NCI-H146 treated with DMSO at 0.1 percent for 48 hours (cell line): ENCODE measurements around the gene CARMIL1.

Experiments
- DNase-seq: peaks from one replicate; lab custom pipeline; 2025; ENCODE audit not compliant: unreplicated experiment; lab: John Stamatoyannopoulos, UW

The CARMIL1 gene

GRCh38 chr6:25465941-25466340 is 186.8 kb downstream of the CARMIL1 start:
- no peak for DNase-seq

- DNase-seq = no peak
Measured at GRCh38 chr6:25468881-25469280, 189.7 kb downstream of the CARMIL1 start.

GRCh38 chr6:25469797-25470388 is 190.7 kb downstream of the CARMIL1 start:
- DNase-seq = no peak

DNA sequence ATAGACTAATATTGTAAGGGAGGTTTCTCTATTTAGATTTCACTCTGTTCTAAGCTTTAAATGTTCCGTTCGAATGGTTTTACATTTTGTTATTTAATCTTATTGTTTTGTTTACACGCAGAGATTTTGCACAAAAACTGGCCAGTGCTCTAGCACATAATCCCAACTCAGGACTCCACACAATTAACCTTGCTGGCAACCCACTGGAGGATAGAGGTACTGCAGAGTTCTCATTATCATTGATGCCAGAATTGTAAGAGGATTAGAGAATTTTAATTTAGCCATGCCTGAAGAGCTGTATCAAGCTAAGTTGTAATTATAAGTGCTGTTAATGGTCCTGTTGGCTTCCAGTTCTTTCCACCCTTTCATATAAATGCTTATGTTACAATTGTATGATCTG is 193.1 kb downstream of the CARMIL1 start:
- no peak for DNase-seq

DNA sequence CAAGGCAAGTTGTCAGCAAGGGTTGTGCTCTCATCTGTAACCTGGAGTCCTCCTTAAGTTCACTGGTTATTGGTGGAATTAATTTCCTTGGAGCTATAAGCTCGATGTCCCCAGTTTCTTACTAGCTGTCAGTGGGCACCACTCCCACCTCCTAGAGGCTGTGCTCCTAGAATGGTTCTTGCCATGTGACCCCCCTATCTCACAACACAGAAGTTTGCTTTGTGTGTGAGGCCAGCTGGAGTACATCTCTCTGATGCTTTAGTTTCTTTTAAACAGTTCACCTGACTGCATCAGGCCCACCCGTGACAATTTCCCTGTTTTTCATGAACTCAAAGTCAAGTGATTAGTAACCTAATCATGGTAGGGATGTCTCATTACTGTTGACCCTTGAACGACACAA is 193.7 kb downstream of the CARMIL1 start:
- no peak for DNase-seq

DNA sequence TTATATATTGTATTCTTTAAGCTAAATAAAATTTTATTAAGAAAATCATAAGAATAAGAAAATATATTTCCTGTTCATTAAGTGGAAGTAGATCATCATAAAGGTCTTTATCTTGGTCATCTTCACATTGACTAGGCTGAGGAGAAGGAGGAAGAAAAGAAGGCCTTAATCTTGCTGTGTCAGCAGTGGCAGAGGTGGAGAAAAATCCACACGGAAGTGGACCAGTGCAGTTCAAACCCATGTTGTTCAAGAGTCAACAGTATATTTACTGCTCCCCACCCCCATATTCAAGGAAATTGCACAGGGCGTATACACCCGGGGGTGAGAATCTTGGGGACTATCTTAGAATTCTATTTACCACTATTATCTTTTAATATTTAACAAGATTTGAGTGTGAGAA is 194.3 kb downstream of the CARMIL1 start:
- no peak for DNase-seq

DNA sequence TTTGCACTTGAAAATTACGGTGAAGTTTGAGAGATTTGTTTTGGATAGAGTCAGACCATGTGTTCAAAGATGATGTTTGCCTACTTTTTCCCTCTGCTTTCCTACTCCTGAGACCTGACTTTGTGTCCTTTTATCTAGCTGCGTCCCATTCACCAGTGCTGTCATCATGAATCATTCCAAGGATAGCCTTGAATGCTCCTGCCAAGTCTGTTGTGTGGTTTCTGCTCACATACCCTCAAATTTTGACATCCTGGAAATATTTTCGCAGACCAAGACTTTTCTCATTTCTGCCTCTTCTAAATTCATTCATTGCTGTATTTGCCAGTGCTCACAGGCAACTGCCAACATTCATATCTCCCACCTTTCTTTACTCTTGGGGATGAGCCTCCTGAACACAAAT is 197.0 kb downstream of the CARMIL1 start:
- no peak for DNase-seq

DNA sequence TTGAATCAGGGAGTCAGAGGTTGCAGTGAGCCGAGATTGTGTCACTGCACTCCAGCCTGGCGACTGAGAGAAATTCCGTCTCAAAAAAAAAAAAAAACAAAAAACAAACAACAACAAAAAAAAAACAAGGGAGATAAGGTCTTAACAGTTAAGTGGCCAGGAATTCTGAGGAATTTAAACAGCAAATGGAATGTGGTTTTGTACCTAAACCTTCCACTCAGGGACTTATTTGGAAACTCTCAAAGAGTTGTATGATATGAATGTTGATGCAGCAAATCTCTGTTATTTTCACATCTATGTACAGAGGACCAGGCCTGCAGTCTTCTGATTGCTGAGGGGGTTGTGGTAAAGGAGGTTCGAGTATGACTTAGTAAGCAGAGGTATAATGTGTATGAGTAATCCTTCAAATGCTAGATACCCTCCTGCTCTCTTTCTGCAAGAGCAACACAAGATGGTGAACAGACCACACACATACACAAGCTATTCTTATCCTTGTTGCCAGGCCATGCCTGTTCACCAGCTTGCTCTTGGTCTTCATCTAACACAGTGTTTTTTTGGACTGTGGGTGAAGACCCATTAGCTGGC is 197.9 kb downstream of the CARMIL1 start:
- no peak for DNase-seq

DNA sequence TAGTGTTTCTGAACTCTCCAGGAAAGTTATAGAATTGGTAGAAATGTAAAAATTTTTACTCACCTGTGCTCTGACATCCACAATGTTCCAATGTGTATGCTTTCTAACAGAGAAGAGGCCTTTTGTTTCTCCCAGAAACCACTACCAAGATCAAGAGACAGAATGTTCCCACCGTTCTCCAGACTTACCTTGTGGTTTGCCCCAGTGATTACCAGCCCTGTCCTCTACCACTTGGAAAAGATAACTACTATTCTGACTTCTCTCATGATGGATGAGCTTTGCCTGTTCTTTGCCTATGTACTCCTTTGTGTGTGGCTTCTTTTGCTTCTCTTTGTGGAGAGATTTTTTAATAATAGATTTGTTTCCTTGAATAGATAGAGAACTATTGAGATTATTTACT is 199.8 kb downstream of the CARMIL1 start:
- DNase-seq = no peak

DNA sequence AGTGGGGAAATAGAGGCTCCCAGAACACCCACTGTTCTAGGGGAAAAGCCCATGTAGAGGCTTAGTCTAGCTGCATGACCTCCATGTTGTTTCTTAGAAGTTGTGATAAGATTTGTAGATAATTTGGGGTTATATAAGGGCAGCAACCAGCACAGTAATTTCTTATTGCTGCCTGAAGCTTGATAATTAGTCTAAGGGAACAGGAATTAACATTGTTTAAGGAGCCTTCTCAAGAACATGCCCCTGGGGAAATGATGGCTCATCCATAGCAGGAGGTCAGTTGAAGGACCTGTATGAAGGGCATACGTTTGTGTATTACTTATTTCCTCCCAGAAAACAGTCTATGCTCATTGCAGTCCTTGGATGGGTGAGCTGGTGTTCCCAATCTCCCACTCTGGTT is 202.1 kb downstream of the CARMIL1 start:
- DNase-seq = no peak

DNA sequence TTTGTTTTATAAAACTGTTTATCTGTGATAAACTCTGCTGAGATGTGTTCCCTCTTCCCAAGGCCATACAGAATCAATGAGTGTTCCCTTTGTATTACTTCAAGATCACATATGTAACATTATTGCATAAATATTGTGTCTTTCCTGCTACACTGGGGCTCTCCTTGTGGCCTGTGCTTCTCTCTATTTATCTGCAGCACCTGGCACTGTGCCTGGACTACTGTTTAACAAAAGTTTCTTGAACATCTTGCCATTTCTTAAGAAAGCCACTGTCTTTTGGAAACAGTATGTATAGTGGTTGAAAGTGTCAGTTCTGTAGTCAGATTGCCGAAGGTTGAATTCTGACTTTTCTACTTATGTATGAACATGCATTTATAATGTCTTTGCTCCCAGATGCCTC is 203.8 kb downstream of the CARMIL1 start:
- DNase-seq = no peak

DNA sequence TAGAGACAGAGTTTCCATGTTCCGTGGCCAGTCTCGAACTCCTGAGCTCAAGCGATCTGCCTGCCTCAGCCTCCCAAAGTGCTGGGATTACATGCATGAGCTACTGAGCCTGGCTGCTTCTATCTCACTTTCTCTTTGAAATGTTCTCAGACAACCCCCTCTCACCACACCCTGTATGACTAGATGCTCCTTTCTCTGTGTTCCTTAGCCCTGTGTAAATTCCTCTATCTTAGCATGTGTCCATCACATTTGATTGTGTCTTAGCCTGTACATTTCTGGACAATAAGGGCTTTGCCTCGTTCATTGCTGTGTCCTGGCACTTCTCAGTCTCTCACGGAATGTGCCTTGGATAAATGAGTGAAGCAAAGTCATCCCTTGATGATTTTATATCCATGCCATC is 204.8 kb downstream of the CARMIL1 start:
- DNase-seq = no peak

DNA sequence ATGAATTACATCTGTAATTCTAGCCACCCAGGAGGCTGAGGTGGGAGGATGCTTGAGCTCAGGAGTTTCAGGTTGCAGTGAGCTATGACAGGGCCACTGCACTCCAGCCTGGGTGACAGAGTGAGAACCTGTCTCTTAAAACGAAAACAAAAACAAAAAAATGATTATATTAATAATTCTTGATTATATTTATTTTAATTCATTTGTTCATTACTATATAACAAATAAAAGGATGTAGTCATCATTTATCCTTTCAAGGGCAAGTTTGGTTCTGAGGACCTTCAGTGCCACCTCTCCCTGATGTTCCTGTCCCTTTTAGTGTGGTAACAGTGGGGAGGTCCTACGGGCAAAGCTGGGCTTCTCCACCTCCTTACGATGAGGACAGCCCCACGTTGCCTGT is 205.7 kb downstream of the CARMIL1 start:
- DNase-seq = peak; percentile 29

- DNase-seq = peak; percentile 93
Measured at GRCh38 chr6:25485821-25486534, 206.8 kb downstream of the CARMIL1 start.

- peak; percentile 96 for DNase-seq
Measured at GRCh38 chr6:25486550-25486949, 207.4 kb downstream of the CARMIL1 start.

DNA sequence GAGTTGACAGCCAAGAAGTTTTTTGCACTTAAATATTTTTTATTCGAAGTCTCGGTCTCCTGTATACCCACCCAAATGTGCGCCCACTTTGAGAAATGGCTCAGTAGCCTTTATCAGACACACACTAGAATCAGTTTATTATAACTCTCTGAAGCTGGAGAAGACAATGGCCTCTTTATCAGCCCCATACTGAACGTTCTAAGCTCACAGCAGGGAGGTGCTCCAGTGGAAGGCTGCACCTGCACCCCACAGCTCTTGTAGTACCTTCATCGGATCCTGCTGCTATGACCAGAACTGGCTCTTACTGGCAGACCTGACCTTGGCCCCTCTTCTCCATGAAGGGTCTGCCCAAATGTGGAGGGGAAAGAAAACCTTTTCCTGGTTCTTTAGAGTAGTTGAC is 207.8 kb downstream of the CARMIL1 start:
- DNase-seq = peak; percentile 96

- DNase-seq = peak; percentile 7
Measured at GRCh38 chr6:25488156-25488555, 209.0 kb downstream of the CARMIL1 start.

DNA sequence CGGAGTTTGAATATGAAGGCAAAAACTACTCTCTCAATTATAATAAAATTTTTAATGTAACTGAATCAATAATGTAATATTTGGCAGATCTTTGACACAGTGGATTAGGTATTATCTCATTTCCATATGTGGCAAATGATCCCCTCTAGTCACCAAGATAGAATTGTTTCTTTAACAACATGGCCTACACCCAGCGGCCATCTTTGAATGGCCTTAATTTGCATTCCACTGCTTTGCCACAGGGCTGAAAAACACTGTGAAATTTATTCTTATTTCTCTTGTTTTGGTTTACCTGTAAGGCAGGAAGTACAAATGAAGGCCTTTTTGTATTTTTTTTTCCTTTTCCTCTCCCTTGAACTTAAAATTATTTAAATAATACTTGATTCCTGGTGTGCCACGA is 210.2 kb downstream of the CARMIL1 start:
- no peak for DNase-seq

DNA sequence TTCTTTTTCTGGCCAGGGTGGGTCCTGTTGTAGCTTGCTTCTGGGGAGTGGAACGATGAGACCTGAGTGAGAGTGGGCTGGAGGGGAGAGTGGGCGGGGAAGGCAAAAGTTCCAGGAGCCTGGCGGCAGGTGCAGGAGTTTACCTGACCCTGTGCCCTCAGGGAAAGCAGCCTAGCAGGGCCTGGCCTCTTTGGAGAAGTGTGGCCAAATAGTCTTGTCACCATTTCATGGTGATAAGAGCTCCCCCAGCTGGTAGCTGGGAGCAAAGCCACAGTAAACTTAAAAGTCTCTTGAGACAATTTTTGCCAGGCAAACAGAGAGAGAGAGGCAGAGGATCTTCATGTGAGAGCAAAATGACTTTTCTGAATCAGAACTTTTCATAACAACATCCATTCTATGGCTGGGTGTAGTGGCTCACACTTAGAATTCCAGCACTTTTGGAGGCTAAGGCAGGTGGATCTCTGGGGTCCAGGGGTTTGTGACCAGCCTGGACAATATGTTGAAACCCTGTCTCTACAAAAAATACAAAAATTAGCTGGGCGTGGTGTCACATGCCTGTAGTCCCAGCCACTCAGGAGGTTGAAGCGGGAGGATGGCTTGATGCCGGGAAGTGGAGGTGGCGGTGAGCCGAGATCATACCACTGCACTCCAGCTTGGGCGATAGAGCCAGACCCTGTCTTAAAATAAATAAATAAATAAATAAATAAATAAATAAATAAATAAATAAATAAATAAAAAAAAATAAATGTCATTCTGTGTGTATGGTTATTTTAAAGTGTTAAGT is 211.0 kb downstream of the CARMIL1 start:
- peak; percentile 76 for DNase-seq

GRCh38 chr6:25492951-25493350 is 213.8 kb downstream of the CARMIL1 start:
- no peak for DNase-seq

GRCh38 chr6:25494469-25494868 is 215.3 kb downstream of the CARMIL1 start:
- no peak for DNase-seq
